WI38 (cell line): ENCODE data around the gene TJP3.

Source experiments
- H3K4me3 ChIP-seq: 2 replicates; pipeline ENCODE4 v1.5.1; 2011; ENCODE audit warnings: low read depth, mild to moderate bottlenecking, control low read depth, low read length
- CTCF ChIP-seq: IDR thresholded peaks from 2 replicates; pipeline ENCODE4 v1.5.1; 2012; ENCODE audit warnings: low read depth, mild to moderate bottlenecking, control low read depth, low read length

The TJP3 gene

DNA sequence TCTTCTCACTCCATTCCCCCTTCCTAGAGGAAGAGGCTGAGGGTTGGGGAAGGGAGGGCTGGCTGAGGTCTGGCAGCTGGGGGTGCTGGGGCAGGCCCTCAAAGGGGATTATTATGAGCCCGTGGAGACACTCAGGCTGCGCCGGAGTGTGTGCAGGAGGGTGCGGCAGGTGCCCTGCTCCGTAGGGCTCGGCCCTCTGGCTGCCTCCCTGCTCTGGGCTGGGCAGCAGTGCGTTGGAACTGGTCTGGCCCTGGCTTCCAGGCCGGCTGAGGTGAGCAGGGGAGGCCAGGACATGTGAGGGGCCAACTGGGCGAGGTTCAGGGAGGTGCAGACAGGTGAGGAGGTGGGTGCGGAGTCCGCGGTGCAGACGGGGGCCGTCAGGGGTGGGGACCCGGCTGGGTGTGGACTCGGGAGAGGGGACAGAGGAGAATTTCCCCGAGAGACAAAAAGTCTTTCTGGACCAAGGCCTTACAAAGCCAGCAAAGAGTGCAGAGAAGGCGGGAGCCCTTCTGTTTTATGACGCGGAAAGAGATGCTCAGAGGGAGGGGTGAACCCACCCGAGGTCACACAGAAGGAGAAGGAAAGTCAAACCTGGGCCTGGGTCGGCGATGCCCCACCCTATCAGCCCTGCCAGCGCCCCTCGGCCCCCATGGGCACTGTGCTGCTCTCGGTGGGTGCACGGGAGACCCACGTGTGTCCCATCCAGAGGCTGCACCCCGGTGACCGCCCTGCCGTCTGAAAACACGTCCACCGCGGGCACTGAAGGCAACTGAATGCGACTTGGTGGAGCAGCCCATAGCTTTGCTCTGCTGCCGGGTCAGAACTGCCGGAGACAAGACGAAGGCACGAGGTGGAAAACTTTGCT, 38.9 kb upstream of the TJP3 start:
- TF ChIP-seq CTCF: no peak
- no peak overlapping the region for H3K4me3 ChIP-seq

DNA sequence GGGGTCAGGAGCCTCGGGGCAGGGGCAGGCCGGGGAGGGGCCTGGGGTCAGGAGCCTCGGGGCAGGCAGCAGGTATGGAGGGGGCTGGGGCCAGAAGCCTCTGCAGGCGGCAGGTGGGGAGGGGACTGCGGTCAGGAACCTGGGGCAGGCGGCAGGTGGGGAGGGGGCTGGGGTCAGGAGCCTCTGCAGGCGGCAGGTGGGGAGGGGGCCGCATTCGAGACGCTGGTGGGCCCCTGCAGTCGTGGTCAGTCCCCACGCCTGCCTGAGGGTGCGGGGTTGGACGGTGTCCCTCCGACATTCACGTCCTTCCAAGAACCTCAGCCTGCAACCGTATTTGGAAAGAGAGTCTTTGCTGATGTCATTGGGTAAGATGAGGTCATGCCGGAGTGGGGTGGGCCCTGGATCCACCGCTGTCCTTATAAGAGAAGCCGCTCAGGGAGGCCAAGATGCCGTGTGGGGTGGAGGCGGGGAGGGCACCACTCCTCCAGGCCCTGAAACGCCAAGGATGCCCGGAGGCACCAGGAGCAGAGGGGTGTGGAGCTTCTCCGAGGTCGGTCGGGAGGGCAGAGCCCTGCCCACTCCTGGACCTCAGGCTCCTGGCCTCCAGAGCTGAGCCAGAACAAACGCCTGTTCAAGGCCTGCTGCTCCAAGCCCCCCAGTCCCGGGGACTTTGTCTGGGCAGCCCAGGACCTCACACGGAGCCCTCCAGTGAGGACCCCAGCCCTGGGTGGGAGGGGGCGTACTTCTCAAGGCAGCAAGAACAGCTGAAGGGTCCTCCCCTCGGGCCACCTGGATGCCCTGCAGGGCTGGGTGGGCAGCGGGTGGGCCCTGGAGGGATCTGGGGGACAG, 38.0 kb upstream of the TJP3 start:
- TF ChIP-seq CTCF: no peak

DNA sequence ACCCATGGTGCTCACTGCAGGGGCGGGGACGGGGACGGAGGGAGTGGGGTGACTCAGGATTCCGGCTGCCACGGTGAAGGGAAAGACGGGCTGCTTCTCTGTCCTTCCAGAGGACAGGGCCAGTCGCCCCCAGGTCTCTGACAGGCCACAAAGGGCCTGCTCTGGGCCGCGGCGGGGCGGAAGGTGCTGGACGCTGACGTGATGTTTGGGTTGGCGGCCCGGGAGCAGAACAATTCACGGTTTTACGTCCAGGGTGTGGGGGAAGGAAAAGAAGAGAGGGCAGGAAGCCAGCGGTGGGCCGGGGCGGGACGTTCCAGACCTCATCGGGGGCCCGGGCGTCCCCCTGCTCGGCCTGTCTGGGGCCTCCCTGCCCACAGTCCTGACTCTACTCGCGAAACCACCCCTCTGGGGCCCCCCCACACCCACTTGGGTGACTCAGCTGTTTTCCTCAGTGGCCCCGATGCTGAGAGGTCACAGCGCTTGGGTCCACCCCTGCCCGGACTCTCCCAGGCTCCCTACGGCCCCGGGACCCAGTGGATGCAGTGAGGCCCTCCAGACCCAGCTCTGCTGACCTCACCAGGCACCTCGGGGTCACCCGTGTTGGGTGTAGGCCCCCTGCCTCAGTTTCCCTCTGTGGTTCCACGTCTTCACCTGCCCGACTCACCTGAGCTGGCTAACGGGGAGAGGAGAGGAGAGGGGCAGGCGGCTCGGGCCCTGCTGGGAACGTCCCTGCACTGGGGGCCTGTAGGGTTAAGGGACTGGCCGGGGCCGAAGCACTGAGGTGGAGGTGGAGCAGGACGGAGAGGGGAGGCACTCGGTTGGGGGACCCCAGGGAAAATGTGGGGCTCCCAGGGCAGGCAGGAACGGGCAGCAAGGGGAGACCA, 37.1 kb upstream of the TJP3 start:
- no peak overlapping the region for H3K4me3 ChIP-seq
- no peak for TF ChIP-seq CTCF

More for the DNA sequence above, 38.0 kb upstream of the TJP3 start:
- H3K4me3 ChIP-seq: no peak overlapping the region

GRCh38 chr19:3671680-3672574, 36.3 kb upstream of the TJP3 start:
- no peak for TF ChIP-seq CTCF
- H3K4me3 ChIP-seq: no peak overlapping the region

DNA sequence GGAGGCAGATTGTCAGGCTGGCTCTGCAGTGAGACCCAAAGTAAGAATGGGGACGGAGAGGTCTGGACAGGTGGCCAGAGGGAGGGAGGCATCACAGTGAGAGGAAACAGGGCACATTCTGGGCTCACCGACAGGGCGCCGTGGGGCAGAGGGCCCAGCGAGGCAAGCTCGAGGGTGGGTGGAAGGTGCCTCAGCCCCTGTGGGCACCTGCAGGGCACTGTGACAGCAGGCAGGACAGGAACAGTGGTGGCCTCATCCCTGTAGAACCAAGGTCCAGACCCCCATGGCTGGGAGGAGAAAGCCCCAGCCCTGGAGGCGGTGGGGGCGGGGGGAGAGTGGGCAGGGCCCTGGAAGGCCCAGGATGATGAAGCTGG, 35.6 kb upstream of the TJP3 start:
- TF ChIP-seq CTCF: no peak
- H3K4me3 ChIP-seq: no peak overlapping the region

DNA sequence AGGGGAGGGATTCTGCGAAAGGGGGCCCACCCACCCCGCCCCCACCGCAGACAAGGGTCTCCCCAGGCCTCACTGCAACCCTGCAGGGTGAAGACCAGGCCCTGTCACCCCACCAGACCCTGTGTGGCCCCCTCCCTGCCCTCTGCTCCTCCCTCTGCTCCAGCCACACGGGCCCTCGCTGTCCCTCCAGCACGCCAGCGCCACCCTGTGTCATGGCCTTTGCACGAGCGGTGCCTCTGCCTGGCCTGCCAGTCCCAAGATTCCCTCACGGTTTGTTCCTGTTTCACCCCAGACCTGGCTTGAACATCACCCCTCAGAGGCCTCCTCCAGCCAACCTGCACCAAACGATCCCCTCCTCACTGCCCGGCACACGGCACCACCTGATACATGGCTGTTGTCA, 35.2 kb upstream of the TJP3 start:
- no peak overlapping the region for H3K4me3 ChIP-seq
- TF ChIP-seq CTCF: no peak
